ENCODE results near the gene SLC10A4. TPM values are rescaled to one million over a fixed set of nuclear protein-coding genes. Genes with fewer than 3 reads are reported as not detected.

SLC10A4 gene
- polyA plus RNA-seq, 2 of the 4 experiments (the other 2 are of a cell fraction) = 5.6 to 7.6 TPM

DNA sequence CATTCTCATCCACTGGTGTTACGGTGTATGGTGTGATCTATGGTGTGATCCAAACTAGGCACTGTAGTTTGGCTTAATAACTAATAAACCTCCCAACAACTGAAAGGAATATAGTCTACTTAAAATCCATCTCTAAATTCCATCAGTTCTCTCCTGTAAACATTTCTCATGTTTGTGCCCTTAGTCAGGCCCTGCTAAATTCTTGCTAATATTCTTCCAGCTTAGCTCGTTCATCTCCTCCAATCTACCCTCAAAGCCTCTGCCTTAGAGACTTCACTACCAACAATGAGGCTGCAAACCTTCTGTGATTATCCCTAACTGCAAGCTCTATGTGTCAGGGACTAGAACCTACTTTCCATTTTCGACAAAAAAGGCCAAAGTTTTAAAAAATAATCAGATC, 35.0 kb downstream of the SLC10A4 start:
- no peak overlapping the region for H3K4me3 ChIP-seq
- CTCF ChIA-PET = no interaction called here
- H3K4me1 ChIP-seq = no peaks in the 10 kb centered on the region
- no peak overlapping the region for H3K27ac ChIP-seq
- 91% methylated on average over 3 of the region's 3 CpGs for WGBS (ENCODE audit: missing lambda C conversion rate)
- no peak for ATAC-seq
- no peak for DNase-seq (ENCODE audit: low read depth in 1 of 2, low spot score in 1 of 2)
- FAIRE-seq = no peak
- POLR2A ChIA-PET = no interaction called here
- H3K9me3 ChIP-seq = no peaks in the 10 kb centered on the region
- TF ChIP-seq KDM1A (IDR thresholded peaks at IDR 0.05; ENCODE audit: low read depth) = no peak
- TF ChIP-seq, protein P1, sequence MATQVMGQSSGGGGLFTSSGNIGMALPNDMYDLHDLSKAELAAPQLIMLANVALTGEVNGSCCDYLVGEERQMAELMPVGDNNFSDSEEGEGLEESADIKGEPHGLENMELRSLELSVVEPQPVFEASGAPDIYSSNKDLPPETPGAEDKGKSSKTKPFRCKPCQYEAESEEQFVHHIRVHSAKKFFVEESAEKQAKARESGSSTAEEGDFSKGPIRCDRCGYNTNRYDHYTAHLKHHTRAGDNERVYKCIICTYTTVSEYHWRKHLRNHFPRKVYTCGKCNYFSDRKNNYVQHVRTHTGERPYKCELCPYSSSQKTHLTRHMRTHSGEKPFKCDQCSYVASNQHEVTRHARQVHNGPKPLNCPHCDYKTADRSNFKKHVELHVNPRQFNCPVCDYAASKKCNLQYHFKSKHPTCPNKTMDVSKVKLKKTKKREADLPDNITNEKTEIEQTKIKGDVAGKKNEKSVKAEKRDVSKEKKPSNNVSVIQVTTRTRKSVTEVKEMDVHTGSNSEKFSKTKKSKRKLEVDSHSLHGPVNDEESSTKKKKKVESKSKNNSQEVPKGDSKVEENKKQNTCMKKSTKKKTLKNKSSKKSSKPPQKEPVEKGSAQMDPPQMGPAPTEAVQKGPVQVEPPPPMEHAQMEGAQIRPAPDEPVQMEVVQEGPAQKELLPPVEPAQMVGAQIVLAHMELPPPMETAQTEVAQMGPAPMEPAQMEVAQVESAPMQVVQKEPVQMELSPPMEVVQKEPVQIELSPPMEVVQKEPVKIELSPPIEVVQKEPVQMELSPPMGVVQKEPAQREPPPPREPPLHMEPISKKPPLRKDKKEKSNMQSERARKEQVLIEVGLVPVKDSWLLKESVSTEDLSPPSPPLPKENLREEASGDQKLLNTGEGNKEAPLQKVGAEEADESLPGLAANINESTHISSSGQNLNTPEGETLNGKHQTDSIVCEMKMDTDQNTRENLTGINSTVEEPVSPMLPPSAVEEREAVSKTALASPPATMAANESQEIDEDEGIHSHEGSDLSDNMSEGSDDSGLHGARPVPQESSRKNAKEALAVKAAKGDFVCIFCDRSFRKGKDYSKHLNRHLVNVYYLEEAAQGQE (IDR thresholded peaks at IDR 0.05) = no peak
- no peak for TF ChIP-seq EHF (CRISPR knock-in tag; IDR thresholded peaks at IDR 0.05)
- no peak for TF ChIP-seq GATA3 (IDR thresholded peaks at IDR 0.05; ENCODE audit: borderline replicate concordance)
- no peak for TF ChIP-seq CHD4 (IDR thresholded peaks at IDR 0.05; ENCODE audit: borderline replicate concordance)
- TF ChIP-seq TFCP2L1 (CRISPR knock-in tag; IDR thresholded peaks at IDR 0.05) = no peak
- TF ChIP-seq BHLHE40 (IDR thresholded peaks at IDR 0.05; ENCODE audit: low read depth, low read length) = no peak
- TF ChIP-seq KDM5A (IDR thresholded peaks at IDR 0.05) = no peak
- TF ChIP-seq, protein P2, sequence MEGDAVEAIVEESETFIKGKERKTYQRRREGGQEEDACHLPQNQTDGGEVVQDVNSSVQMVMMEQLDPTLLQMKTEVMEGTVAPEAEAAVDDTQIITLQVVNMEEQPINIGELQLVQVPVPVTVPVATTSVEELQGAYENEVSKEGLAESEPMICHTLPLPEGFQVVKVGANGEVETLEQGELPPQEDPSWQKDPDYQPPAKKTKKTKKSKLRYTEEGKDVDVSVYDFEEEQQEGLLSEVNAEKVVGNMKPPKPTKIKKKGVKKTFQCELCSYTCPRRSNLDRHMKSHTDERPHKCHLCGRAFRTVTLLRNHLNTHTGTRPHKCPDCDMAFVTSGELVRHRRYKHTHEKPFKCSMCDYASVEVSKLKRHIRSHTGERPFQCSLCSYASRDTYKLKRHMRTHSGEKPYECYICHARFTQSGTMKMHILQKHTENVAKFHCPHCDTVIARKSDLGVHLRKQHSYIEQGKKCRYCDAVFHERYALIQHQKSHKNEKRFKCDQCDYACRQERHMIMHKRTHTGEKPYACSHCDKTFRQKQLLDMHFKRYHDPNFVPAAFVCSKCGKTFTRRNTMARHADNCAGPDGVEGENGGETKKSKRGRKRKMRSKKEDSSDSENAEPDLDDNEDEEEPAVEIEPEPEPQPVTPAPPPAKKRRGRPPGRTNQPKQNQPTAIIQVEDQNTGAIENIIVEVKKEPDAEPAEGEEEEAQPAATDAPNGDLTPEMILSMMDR (IDR thresholded peaks at IDR 0.05) = no peak
- TF ChIP-seq MAFK (IDR thresholded peaks at IDR 0.05; ENCODE audit: partially characterized antibody) = no peak
- TF ChIP-seq, protein P3, sequence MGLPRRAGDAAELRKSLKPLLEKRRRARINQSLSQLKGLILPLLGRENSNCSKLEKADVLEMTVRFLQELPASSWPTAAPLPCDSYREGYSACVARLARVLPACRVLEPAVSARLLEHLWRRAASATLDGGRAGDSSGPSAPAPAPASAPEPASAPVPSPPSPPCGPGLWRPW (IDR thresholded peaks at IDR 0.05) = no peak
- no peak overlapping the region for H3K4me2 ChIP-seq

DNA sequence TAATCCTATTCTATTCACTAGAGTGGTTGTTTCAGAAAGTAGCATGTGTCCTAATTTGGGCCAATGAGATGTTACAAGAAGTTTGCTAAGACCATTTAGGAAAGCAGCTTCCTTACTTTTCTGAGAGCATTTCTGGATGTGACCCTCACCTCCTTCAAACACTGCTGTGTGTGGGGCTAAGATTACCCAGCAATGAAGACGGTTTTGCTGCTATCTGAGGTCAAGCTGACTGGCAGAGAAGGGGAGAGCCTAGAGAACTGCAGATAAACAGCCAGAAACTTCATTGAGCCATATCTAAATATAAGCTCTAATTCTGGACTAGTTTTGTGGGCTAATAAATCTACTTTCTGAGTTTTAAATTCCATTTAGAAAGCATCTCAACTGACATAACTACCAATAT, 43.3 kb downstream of the SLC10A4 start:
- no peak for ATAC-seq
- no peak overlapping the region for H3K4me2 ChIP-seq
- no peak for FAIRE-seq
- TF ChIP-seq SREBF2 (IDR thresholded peaks at IDR 0.05) (no peak), ESRRA (IDR thresholded peaks at IDR 0.05; ENCODE audit: borderline replicate concordance, low read length) (no peak), SMC3 (IDR thresholded peaks at IDR 0.05) (no peak), ZFP36 (IDR thresholded peaks at IDR 0.05; ENCODE audit: borderline replicate concordance, partially characterized antibody) (no peak), FOXS1 (CRISPR knock-in tag; IDR thresholded peaks at IDR 0.05) (no peak), HDAC2 (IDR thresholded peaks at IDR 0.05) (no peak), GATA3 (IDR thresholded peaks at IDR 0.05; ENCODE audit: borderline replicate concordance) (no peak), FOSB (CRISPR knock-in tag; IDR thresholded peaks at IDR 0.05) (no peak), MAFK (IDR thresholded peaks at IDR 0.05; ENCODE audit: partially characterized antibody) (no peak), EP300 (IDR thresholded peaks at IDR 0.05) (no peak), CHD2 (IDR thresholded peaks at IDR 0.05; ENCODE audit: low read length, partially characterized antibody) (no peak), MYC (IDR thresholded peaks at IDR 0.05; ENCODE audit: borderline replicate concordance, low read length) (no peak), TP53 (CRISPR knock-in tag; IDR thresholded peaks at IDR 0.05) (no peak), JUN (IDR thresholded peaks at IDR 0.05) (no peak), PHF8 (IDR thresholded peaks at IDR 0.05; ENCODE audit: borderline replicate concordance, low read depth) (no peak), RARB (CRISPR knock-in tag; IDR thresholded peaks at IDR 0.05) (no peak), FOSL2 (IDR thresholded peaks at IDR 0.05) (no peak), FOSL2 (CRISPR knock-in tag; IDR thresholded peaks at IDR 0.05) (no peak)
- TF ChIP-seq, protein P4, sequence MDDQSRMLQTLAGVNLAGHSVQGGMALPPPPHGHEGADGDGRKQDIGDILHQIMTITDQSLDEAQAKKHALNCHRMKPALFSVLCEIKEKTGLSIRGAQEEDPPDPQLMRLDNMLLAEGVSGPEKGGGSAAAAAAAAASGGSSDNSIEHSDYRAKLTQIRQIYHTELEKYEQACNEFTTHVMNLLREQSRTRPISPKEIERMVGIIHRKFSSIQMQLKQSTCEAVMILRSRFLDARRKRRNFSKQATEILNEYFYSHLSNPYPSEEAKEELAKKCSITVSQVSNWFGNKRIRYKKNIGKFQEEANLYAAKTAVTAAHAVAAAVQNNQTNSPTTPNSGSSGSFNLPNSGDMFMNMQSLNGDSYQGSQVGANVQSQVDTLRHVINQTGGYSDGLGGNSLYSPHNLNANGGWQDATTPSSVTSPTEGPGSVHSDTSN (IDR thresholded peaks at IDR 0.05) = no peak
- TF ChIP-seq, protein P5, sequence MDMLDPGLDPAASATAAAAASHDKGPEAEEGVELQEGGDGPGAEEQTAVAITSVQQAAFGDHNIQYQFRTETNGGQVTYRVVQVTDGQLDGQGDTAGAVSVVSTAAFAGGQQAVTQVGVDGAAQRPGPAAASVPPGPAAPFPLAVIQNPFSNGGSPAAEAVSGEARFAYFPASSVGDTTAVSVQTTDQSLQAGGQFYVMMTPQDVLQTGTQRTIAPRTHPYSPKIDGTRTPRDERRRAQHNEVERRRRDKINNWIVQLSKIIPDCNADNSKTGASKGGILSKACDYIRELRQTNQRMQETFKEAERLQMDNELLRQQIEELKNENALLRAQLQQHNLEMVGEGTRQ (IDR thresholded peaks at IDR 0.05) = no peak
- TF ChIP-seq, protein P6, sequence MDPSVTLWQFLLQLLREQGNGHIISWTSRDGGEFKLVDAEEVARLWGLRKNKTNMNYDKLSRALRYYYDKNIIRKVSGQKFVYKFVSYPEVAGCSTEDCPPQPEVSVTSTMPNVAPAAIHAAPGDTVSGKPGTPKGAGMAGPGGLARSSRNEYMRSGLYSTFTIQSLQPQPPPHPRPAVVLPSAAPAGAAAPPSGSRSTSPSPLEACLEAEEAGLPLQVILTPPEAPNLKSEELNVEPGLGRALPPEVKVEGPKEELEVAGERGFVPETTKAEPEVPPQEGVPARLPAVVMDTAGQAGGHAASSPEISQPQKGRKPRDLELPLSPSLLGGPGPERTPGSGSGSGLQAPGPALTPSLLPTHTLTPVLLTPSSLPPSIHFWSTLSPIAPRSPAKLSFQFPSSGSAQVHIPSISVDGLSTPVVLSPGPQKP (IDR thresholded peaks at IDR 0.05; ENCODE audit: low read depth, low read length) = no peak
- 92% methylated on average over 1 of the region's 1 CpG for WGBS (ENCODE audit: missing lambda C conversion rate)
- H3K4me1 ChIP-seq = no peaks in the 10 kb centered on the region
- H3K27ac ChIP-seq = no peak overlapping the region
- no peak for DNase-seq (ENCODE audit: low read depth in 1 of 2, low spot score in 1 of 2)
- H3K4me3 ChIP-seq = no peak overlapping the region
- ChIA-PET POLR2A (no interaction called here), CTCF (interaction anchor here (1.4 to 2.3 kb wide), 2 partner anchors 10 to 19 kb away, joined by 3 to 9 read pairs; no protein-coding TSS in a partner anchor)
- H3K9me3 ChIP-seq = no peaks in the 10 kb centered on the region
